GM12878 (cell line): Measurements from ENCODE around the gene CINP. TPM values are rescaled to one million over a fixed set of nuclear protein-coding genes. Genes with fewer than 3 reads are reported as not detected.

Source experiments
- ATAC-seq: fragments of 200-7000 bp; cut with Tn5 transposase; 3 replicates; pipeline ENCODE4 v1.9.1; 2020; ENCODE audit warnings: mild to moderate bottlenecking, moderate library complexity
- BruUV-seq: library from RNA; stranded (reverse); fragments of 400-500 nt; replicated peaks from 2 replicates; lab custom pipeline; 2021; lab: Mats Ljungman, UMichigan
- CTCF ChIA-PET: fragments of 300-600 bp; sonication (Branson Sonifier 250); formaldehyde crosslinking; extraction: SDS; loops from one replicate; lab custom pipeline; 2021; ENCODE audit warnings: inconsistent platforms; lab: Yijun Ruan, JAX
- POLR2A ChIA-PET: fragments of 350-600 bp; formaldehyde crosslinking; extraction: SDS; loops from one replicate; lab custom pipeline; 2021; ENCODE audit warnings: inconsistent platforms; lab: Charles Lee
- RAD21 ChIA-PET: fragments of 300-600 bp; sonication (Branson Sonifier 250); formaldehyde crosslinking; loops from one replicate; lab custom pipeline; 2023; ENCODE audit warnings: antibody characterized with exemption; ENCODE audit not compliant: unreplicated experiment; lab: Charles Lee
- SMC1A ChIA-PET: fragments of 300-600 bp; sonication (Branson Sonifier 250); formaldehyde crosslinking; loops from one replicate; lab custom pipeline; 2023; ENCODE audit not compliant: unreplicated experiment, uncharacterized antibody; lab: Charles Lee
- DNase-seq: peaks from one replicate; pipeline ENCODE4 v3.0.0-alpha.2; 2011; ENCODE audit warnings: low read depth, low spot score
- FAIRE-seq: peaks from 3 replicates; lab custom pipeline; 2011; peaks lifted over from hg19 to GRCh38; lab: Jason Lieb, UNC
- H2AFZ ChIP-seq: 2 replicates; pipeline ENCODE4 v1.6.0; 2011; ENCODE audit warnings: low read depth, low read length, control low read depth; ENCODE audit not compliant: control insufficient read depth
- H3K27ac ChIP-seq: 2 replicates; pipeline ENCODE4 v1.5.1; 2011; ENCODE audit warnings: control low read depth; ENCODE audit not compliant: control insufficient read depth, insufficient read depth
- H3K27me3 ChIP-seq, 2 experiments: replicated peaks in 1 of 2; 2 replicates each; pipeline versions ENCODE4 v1.6.0 to v1.6.1; 2011; ENCODE audit warnings: low read length in 1 of 2; ENCODE audit not compliant: control insufficient read depth in 2 of 2, insufficient read depth in 2 of 2
- H3K36me3 ChIP-seq, 2 experiments: 2 replicates each; pipeline ENCODE4 v1.5.1; 2011; ENCODE audit warnings: low read length in 1 of 2; ENCODE audit not compliant: control insufficient read depth in 2 of 2, insufficient read depth in 2 of 2
- H3K4me1 ChIP-seq: 2 replicates; pipeline ENCODE4 v1.6.1; 2011; ENCODE audit warnings: mild to moderate bottlenecking, low read length, moderate library complexity, mixed read lengths; ENCODE audit not compliant: control insufficient read depth, insufficient read depth
- H3K4me2 ChIP-seq: 2 replicates; pipeline ENCODE4 v1.6.0; 2011; ENCODE audit warnings: control low read depth; ENCODE audit not compliant: control insufficient read depth, insufficient read depth
- H3K4me3 ChIP-seq: fragments of 200-600 bp; sonication (generic); 2 replicates; pipeline ENCODE4 v1.5.1; 2016
- H3K79me2 ChIP-seq: 2 replicates; pipeline ENCODE4 v1.6.0; 2011; ENCODE audit warnings: low read length; ENCODE audit not compliant: control insufficient read depth, insufficient read depth
- H3K9ac ChIP-seq: 2 replicates; pipeline ENCODE4 v1.8.0; 2011; ENCODE audit warnings: low read length, control low read depth, mixed read lengths; ENCODE audit not compliant: control insufficient read depth, insufficient read depth
- H3K9me3 ChIP-seq: replicated peaks from 3 replicates; pipeline ENCODE4 v1.5.1; 2011; ENCODE audit warnings: mild to moderate bottlenecking, low read length; ENCODE audit not compliant: control insufficient read depth, insufficient read depth
- H4K20me1 ChIP-seq: 2 replicates; pipeline ENCODE4 v1.6.0; 2011; ENCODE audit not compliant: control insufficient read depth, insufficient read depth
- CBFB ChIP-seq: IDR thresholded peaks from 2 replicates; pipeline ENCODE4 v1.6.1; 2016; ENCODE audit warnings: antibody characterized with exemption, low read depth
- E2F8 ChIP-seq: fragments of 450-650 bp; IDR thresholded peaks from 2 replicates; pipeline ENCODE4 v1.6.1; 2018; ENCODE audit warnings: mild to moderate bottlenecking, low read depth, moderate library complexity; ENCODE audit not compliant: partially characterized antibody
- ESRRA ChIP-seq: IDR thresholded peaks from 2 replicates; pipeline ENCODE4 v1.6.1; 2012; ENCODE audit warnings: mild to moderate bottlenecking, low read length, improper control_type of control experiment
- KAT2A ChIP-seq: conservative IDR thresholded peaks from 2 replicates; pipeline ENCODE4 v1.6.1; 2011; ENCODE audit warnings: low read depth, low read length; ENCODE audit not compliant: control insufficient read depth
- KLF5 ChIP-seq: fragments of 450-650 bp; IDR thresholded peaks from 2 replicates; pipeline ENCODE4 v1.6.1; 2014; ENCODE audit warnings: mild to moderate bottlenecking; ENCODE audit not compliant: partially characterized antibody
- MEF2B ChIP-seq: fragments of 450-650 bp; IDR thresholded peaks from 2 replicates; pipeline ENCODE4 v1.6.1; 2018; ENCODE audit warnings: mild to moderate bottlenecking, moderate library complexity; ENCODE audit not compliant: partially characterized antibody, poor library complexity, severe bottlenecking
- MLLT1 ChIP-seq: fragments of 450-650 bp; IDR thresholded peaks from 2 replicates; pipeline ENCODE4 v1.6.1; 2016; ENCODE audit warnings: mild to moderate bottlenecking
- MTA2 ChIP-seq: fragments of 450-650 bp; IDR thresholded peaks from 2 replicates; pipeline ENCODE4 v1.6.1; 2016; ENCODE audit warnings: low read depth, mild to moderate bottlenecking, moderate library complexity
- NBN ChIP-seq: fragments of 450-650 bp; IDR thresholded peaks from 2 replicates; pipeline ENCODE4 v1.6.1; 2016
- NFYA ChIP-seq: IDR thresholded peaks from 2 replicates; pipeline ENCODE4 v1.6.1; 2011; ENCODE audit warnings: low read depth, mild to moderate bottlenecking, low read length, improper control_type of control experiment, borderline replicate concordance
- NFYB ChIP-seq: IDR thresholded peaks from 2 replicates; pipeline ENCODE4 v1.6.1; 2011; ENCODE audit warnings: low read depth, mild to moderate bottlenecking, low read length, improper control_type of control experiment, moderate library complexity; ENCODE audit not compliant: insufficient read depth
- RAD21 ChIP-seq: IDR thresholded peaks from 2 replicates; pipeline ENCODE4 v1.6.1; 2011; ENCODE audit warnings: mild to moderate bottlenecking, low read depth, low read length, moderate library complexity; ENCODE audit not compliant: insufficient read depth
- RUNX3 ChIP-seq: IDR thresholded peaks from 2 replicates; pipeline ENCODE4 v1.6.1; 2012; ENCODE audit warnings: low read length, inconsistent platforms
- SMC3 ChIP-seq: IDR thresholded peaks from 2 replicates; pipeline ENCODE4 v1.6.1; 2011; ENCODE audit warnings: low read length, improper control_type of control experiment, borderline replicate concordance
- TARDBP ChIP-seq: IDR thresholded peaks from 2 replicates; pipeline ENCODE4 v1.6.1; 2016; ENCODE audit warnings: borderline replicate concordance
- TCF12 ChIP-seq: IDR thresholded peaks from 2 replicates; pipeline ENCODE4 v1.6.1; 2011; ENCODE audit warnings: low read depth, mild to moderate bottlenecking, low read length
- ZNF24 ChIP-seq: fragments of 450-650 bp; IDR thresholded peaks from 2 replicates; pipeline ENCODE4 v1.6.1; 2017; ENCODE audit warnings: antibody characterized with exemption, mild to moderate bottlenecking
- ZNF384 ChIP-seq: IDR thresholded peaks from 2 replicates; pipeline ENCODE4 v1.6.1; 2012; ENCODE audit warnings: low read depth, mild to moderate bottlenecking, low read length, improper control_type of control experiment, borderline replicate concordance
- WGBS: methylation state at CpG from one replicate; pipeline ENCODE4 v1.1.6; 2016; ENCODE audit warnings: low lambda C conversion rate; ENCODE audit not compliant: insufficient replicate concordance, insufficient coverage; ENCODE audit errors: missing lambda C conversion rate; 5-methylcytosine and 5-hydroxymethylcytosine counted together
- in situ Hi-C: fragments of 300-500 bp; cut with MboI; formaldehyde crosslinking; loops from 9 replicates; pipeline ENCODE4 v1.14.3; 2018; ENCODE audit warnings: mixed read lengths
- intact Hi-C: fragments of 100-400 bp; cut with micrococcal nuclease; formaldehyde crosslinking; loops from one replicate; pipeline ENCODE4 v1.14.2; 2022; ENCODE audit not compliant: unreplicated experiment
- polyA plus RNA-seq, 11 experiments: library from polyadenylated mRNA; depleted of rRNA in 4 of 11; unstranded in 6 of 11; stranded (reverse) in 5 of 11; fragments of >200 nt; fragmentation: Nextera tagmentation in 4 of 11; fragmentation: Illumina TruSeq in 1 of 11; extraction: Ambion mirVana in 4 of 11; extraction: Trizol in 1 of 11; gene quantifications; 1 replicate in 1 of 11; 2 replicates in 10 of 11; pipeline versions ENCODE4 v1.2.1 to v1.2.3, GENCODE V29; 2011 to 2016; ENCODE audit warnings: inconsistent platforms in 2 of 11, missing spikeins in 2 of 11, low read depth in 1 of 11
- total RNA-seq, 4 experiments: library from RNA; depleted of rRNA in 3 of 4; stranded (reverse); fragments of >200 nt in 3 of 4; fragmentation: Illumina TruSeq in 1 of 4; extraction: Trizol in 1 of 4; gene quantifications; 2 replicates each; pipeline versions ENCODE4 v1.2.1 to v1.2.3, GENCODE V29; 2013 to 2021

The CINP gene
- total and polyA plus RNA-seq, 10 of the 15 experiments (the other 5 are each of a cell fraction or from before 2014, with no cell fraction given): 45.4 to 73.3 (median 52.9) TPM

GRCh38 chr14:102345232-102345631 is 17.5 kb downstream of the CINP start:
- Histone ChIP-seq H3K27me3 (no peaks in the 10 kb centered on the region), H3K9ac (no peak overlapping the region), H4K20me1 (no peaks in the 10 kb centered on the region), H3K9me3 (no peaks in the 10 kb centered on the region), H2AFZ (no peak overlapping the region), H3K27ac (no peak overlapping the region), H3K4me1 (no peaks in the 10 kb centered on the region), H3K4me2 (no peak overlapping the region)
- in situ Hi-C loops: no loop called here
- no TSS peak for BruUV-seq
- POLR2A ChIA-PET: no interaction called here
- CTCF ChIA-PET: no interaction called here
- no peak for DNase-seq
- RAD21 ChIA-PET: no interaction called here
- intact Hi-C loops: no loop called here
- ATAC-seq: no peak
- TF ChIP-seq RAD21 (no peak), NFYB (no peak), E2F8 (no peak), ESRRA (no peak), MEF2B (no peak), CBFB (no peak), KAT2A (no peak), NFYA (no peak), SMC3 (no peak), TARDBP (no peak), TCF12 (no peak), MLLT1 (no peak), MTA2 (no peak), KLF5 (no peak), ZNF24 (no peak), ZNF384 (no peak), RUNX3 (no peak), NBN (no peak)
- TF ChIP-seq, all 136 proteins: peak for 0
- 82% methylated on average over 3 of the region's 3 CpGs for whole genome bisulfite sequencing
- Histone ChIP-seq H3K79me2 (no peaks in the 10 kb centered on the region), H3K36me3 (peaks cover 0 to 11% of the 10 kb centered on the region in 2 experiments; a peak in 3 of 4 replicates), H3K4me3 (no peak overlapping the region)
- SMC1A ChIA-PET: no interaction called here
- no peak for FAIRE-seq
